ENCODE results near the gene HOXA6. TPM values are rescaled to one million over a fixed set of nuclear protein-coding genes. Genes with fewer than 3 reads are reported as not detected.

Gene HOXA6
- total RNA-seq, 1 donor from 2014 or later, result not detected

DNA sequence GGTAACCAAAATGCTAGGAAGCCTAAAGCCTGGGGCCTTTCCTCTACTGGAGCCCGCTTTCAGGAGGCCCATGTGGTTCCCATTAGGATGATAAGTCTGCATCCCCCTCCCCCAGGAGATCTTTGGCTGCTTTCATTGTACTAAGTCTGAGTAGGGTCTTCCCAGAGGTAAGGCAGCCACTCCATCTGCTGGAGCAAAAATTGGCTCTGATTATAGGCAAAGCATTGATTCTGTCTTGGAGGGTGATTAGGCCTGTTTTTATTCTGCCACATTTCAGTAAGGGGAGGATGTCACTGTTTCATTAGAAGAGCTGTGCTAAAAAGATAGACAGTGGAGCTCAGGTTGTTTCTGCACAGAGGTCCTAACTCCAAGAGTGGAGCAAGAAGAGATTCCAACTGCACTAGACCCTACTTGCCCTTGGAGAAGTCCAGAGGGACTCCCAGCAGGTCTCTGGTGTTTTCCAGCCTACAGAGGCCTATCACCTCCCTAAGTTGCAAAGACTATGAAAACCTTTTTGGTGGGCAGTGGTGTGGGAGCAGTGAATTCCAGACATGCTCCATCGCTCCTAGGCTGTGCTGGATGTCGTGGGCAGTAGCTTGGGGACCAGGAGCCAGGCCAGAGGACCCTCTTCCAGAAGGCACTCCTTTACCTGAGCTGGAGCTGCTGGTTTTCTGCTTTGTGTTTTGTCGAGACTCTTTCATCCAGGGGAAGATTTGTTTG, 37.9 kb downstream of the HOXA6 start:
- no peak overlapping the region for H3K27ac Mint-ChIP-seq
- H3K36me3 Mint-ChIP-seq (ENCODE audit: low read depth), result no peaks in the 10 kb centered on the region
- intact Hi-C loops (cut with micrococcal nuclease), result no loop called here
- H3K27me3 Mint-ChIP-seq (ENCODE audit: insufficient read depth), result peaks cover 9% of the 10 kb centered on the region
- H3K4me1 Mint-ChIP-seq (ENCODE audit: low read depth), result no peaks in the 10 kb centered on the region
- no peak for DNase-seq (ENCODE audit: low spot score)
- no peaks in the 10 kb centered on the region for H3K9me3 Mint-ChIP-seq
- H3K4me3 Mint-ChIP-seq, result no peak overlapping the region

DNA sequence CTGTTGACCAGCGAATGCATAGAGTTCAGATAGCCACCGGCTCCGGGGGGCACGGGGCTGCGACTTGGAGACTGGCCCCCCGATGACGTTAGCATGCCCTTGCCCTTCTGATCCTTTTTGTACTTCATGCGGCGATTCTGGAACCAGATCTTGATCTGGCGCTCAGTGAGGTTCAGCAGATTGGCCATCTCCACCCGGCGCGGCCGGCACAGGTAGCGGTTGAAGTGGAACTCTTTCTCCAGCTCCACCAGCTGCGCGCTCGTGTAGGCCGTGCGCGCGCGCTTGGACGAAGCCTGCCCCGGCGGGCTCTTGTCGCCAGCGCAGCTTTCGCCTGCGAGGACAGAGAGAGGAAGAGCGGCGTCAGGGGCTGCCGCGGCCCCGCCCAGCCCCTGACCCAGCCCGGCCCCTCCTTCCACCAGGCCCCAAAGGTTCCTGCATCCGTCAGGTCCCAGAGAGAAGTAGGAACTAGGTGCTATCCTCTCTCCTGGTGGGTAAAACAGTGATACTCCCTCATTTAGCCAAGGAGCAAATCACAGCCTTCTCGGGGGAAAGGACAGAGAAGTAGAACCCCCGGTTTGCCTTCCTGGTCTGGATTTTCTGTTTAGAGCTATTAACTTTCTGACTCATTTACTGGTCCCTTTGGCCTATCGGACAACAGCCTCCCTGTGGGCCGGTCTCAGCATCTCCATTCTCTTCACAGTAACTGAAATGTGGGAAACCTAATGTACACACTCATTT, 39.0 kb downstream of the HOXA6 start:
- Mint-ChIP-seq H3K9me3 (no peaks in the 10 kb centered on the region), H3K27ac (no peak overlapping the region), H3K4me1 (ENCODE audit: low read depth) (peaks cover 5% of the 10 kb centered on the region), H3K27me3 (ENCODE audit: insufficient read depth) (peaks cover 18% of the 10 kb centered on the region), H3K4me3 (no peak overlapping the region), H3K36me3 (ENCODE audit: low read depth) (no peaks in the 10 kb centered on the region)
- intact Hi-C loops (cut with micrococcal nuclease), result no loop called here
- DNase-seq (ENCODE audit: low spot score), result no peak

DNA sequence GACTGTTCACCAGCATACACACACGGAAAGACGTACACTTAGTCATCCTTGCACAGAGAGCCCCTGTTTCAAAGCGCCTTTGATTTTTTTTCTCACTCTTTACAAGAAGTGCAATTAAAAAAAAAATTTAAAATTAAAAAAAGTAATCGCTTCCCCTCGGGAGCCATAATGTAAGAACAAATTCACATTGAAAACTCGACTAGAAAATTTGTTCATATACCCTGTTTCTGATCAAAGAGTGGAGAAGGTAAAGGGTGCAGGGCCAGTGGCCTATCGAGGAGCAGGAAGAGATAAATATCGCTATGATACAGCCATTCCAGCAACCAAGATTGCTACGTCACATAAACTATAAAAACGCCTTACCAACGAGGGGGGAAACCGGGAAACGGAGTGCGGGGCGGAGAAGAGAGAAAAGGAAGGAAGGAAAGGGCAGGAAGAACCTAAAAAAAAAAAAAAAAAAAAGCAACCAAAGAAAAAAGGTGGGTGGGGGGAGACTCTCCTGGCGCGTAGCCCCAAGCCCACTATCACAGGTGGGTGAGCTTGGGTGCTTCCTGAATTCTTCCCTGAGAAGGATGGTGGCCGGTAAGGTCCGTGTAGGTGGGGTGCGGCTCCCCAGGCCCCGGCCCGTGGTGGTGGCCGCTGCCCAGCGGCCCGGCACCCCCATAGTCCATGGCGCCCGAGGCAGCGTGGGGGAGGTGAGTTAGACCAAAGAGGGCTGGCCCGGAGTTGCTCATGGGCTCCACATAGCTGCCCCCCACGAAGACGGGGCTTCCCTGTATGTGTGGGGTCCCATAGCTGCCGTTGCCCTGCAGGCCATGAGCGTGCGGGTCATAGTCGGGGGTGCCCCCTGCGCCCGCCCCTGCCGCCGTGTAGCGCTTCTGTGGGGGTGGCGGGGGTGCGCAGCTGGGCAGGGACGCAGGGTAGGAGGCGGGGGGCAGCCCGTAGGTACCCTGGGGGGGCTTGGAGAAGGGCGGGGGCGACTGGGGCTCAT, 39.9 kb downstream of the HOXA6 start:
- H3K4me1 Mint-ChIP-seq (ENCODE audit: low read depth), result peaks cover 9% of the 10 kb centered on the region
- DNase-seq (ENCODE audit: low spot score), result no peak
- peaks cover 27% of the 10 kb centered on the region for H3K27me3 Mint-ChIP-seq (ENCODE audit: insufficient read depth)
- no peak overlapping the region for H3K27ac Mint-ChIP-seq
- intact Hi-C loops (cut with micrococcal nuclease), result no loop called here
- H3K4me3 Mint-ChIP-seq, result no peak overlapping the region
- H3K36me3 Mint-ChIP-seq (ENCODE audit: low read depth), result no peaks in the 10 kb centered on the region
- H3K9me3 Mint-ChIP-seq, result no peaks in the 10 kb centered on the region

- H3K36me3 Mint-ChIP-seq (ENCODE audit: low read depth), result no peaks in the 10 kb centered on the region
- H3K27me3 Mint-ChIP-seq (ENCODE audit: insufficient read depth), result peaks cover 33% of the 10 kb centered on the region
- no peaks in the 10 kb centered on the region for H3K9me3 Mint-ChIP-seq
- intact Hi-C loops (cut with micrococcal nuclease), result no loop called here
- H3K4me1 Mint-ChIP-seq (ENCODE audit: low read depth), result peaks cover 13% of the 10 kb centered on the region
- H3K4me3 Mint-ChIP-seq, result no peak overlapping the region
- no peak for DNase-seq (ENCODE audit: low spot score)
- no peak overlapping the region for H3K27ac Mint-ChIP-seq
Measured at GRCh38 chr7:27106901-27107240, 40.7 kb downstream of the HOXA6 start.

- Mint-ChIP-seq H3K36me3 (ENCODE audit: low read depth) (no peaks in the 10 kb centered on the region), H3K4me3 (no peak overlapping the region), H3K27me3 (ENCODE audit: insufficient read depth) (peaks cover 39% of the 10 kb centered on the region), H3K4me1 (ENCODE audit: low read depth) (peaks cover 13% of the 10 kb centered on the region), H3K9me3 (no peaks in the 10 kb centered on the region), H3K27ac (no peak overlapping the region)
- intact Hi-C loops (cut with micrococcal nuclease), result no loop called here
- DNase-seq (ENCODE audit: low spot score), result no peak
Measured at GRCh38 chr7:27106181-27106900, 41.2 kb downstream of the HOXA6 start.

- Mint-ChIP-seq H3K4me1 (ENCODE audit: low read depth) (peaks cover 13% of the 10 kb centered on the region), H3K27ac (no peak overlapping the region), H3K4me3 (no peak overlapping the region), H3K9me3 (no peaks in the 10 kb centered on the region), H3K36me3 (ENCODE audit: low read depth) (no peaks in the 10 kb centered on the region), H3K27me3 (ENCODE audit: insufficient read depth) (peaks cover 47% of the 10 kb centered on the region)
- intact Hi-C loops (cut with micrococcal nuclease), result no loop called here
- no peak for DNase-seq (ENCODE audit: low spot score)
Measured at GRCh38 chr7:27105301-27106031, 42.1 kb downstream of the HOXA6 start.

GRCh38 chr7:27104341-27105058, 43.1 kb downstream of the HOXA6 start:
- H3K4me3 Mint-ChIP-seq, result no peak overlapping the region
- no peaks in the 10 kb centered on the region for H3K9me3 Mint-ChIP-seq
- H3K36me3 Mint-ChIP-seq (ENCODE audit: low read depth), result no peaks in the 10 kb centered on the region
- DNase-seq (ENCODE audit: low spot score), result no peak
- H3K4me1 Mint-ChIP-seq (ENCODE audit: low read depth), result peaks cover 13% of the 10 kb centered on the region
- no peak overlapping the region for H3K27ac Mint-ChIP-seq
- intact Hi-C loops (cut with micrococcal nuclease), result no loop called here
- H3K27me3 Mint-ChIP-seq (ENCODE audit: insufficient read depth), result peaks cover 51% of the 10 kb centered on the region

GRCh38 chr7:27103489-27104226, 43.9 kb downstream of the HOXA6 start:
- peaks cover 59% of the 10 kb centered on the region for H3K27me3 Mint-ChIP-seq (ENCODE audit: insufficient read depth)
- H3K9me3 Mint-ChIP-seq, result no peaks in the 10 kb centered on the region
- peaks cover 3% of the 10 kb centered on the region for H3K36me3 Mint-ChIP-seq (ENCODE audit: low read depth)
- intact Hi-C loops (cut with micrococcal nuclease), result no loop called here
- H3K4me1 Mint-ChIP-seq (ENCODE audit: low read depth), result peaks cover 13% of the 10 kb centered on the region
- no peak overlapping the region for H3K27ac Mint-ChIP-seq
- no peak overlapping the region for H3K4me3 Mint-ChIP-seq
- no peak for DNase-seq (ENCODE audit: low spot score)

DNA sequence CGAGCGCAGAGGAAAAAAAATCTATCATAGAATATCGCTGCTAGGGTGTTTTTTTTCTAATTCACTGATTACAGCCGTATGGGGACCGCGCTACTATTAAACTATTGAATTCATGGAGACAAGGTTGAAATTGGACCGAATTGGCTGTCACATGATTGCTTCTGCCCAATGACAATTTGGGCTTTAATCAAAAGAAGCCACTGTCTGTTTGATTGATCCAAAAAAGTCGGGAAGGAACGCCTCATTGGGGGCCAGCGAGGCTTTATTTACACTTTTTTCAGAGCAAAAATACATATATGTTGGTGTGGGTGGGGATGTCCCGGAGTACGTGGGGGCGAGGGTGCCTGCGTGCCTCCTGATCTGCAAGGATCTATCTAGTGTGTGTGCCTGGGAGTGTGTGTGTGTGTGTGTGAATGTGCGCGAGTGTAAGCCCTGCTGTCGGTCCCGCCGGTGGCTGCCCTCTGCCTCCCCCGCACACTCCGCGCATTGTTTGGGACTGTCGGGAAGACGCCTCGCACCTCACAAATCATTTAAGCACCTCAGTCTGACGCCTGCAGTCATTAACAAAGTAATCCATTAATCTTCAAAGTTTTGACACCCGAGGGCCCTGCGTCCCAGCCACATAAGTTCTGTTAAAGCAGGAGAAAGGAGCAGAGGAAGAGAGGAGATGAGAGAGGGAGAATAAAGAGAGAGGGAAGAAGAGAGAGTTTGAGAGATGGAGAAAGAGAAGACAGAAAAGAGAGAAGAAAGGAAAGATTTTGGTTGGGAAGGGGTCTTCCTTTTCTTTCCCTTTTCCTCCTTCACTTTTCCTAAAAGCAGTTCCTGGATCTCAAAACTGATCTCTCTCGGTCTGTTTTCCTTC, 44.8 kb downstream of the HOXA6 start, which contains the start of gene HOXA2:
HOXA2 (minus strand) TSS at position 103 of the 862 bp plus-strand sequence. CDS start 183 bp downstream, outside the sequence.
- DNase-seq (ENCODE audit: low spot score), result no peak
- peaks cover 13% of the 10 kb centered on the region for H3K4me1 Mint-ChIP-seq (ENCODE audit: low read depth)
- H3K27ac Mint-ChIP-seq, result peak within 1 kb of the TSS; percentile 26
- H3K4me3 Mint-ChIP-seq, result no peak within 1 kb of the TSS
- H3K27me3 Mint-ChIP-seq (ENCODE audit: insufficient read depth), result peaks cover 65% of the 10 kb centered on the region
- intact Hi-C loops (cut with micrococcal nuclease), result no loop called here
- peaks cover 3% of the 10 kb centered on the region for H3K36me3 Mint-ChIP-seq (ENCODE audit: low read depth)
- no peaks in the 10 kb centered on the region for H3K9me3 Mint-ChIP-seq

- DNase-seq (ENCODE audit: low spot score), result no peak
- Mint-ChIP-seq H3K4me1 (ENCODE audit: low read depth) (peaks cover 17% of the 10 kb centered on the region), H3K4me3 (no peak overlapping the region), H3K36me3 (ENCODE audit: low read depth) (peaks cover 3% of the 10 kb centered on the region), H3K27ac (no peak overlapping the region), H3K9me3 (no peaks in the 10 kb centered on the region), H3K27me3 (ENCODE audit: insufficient read depth) (peaks cover 71% of the 10 kb centered on the region)
- intact Hi-C loops (cut with micrococcal nuclease), result no loop called here
Measured at GRCh38 chr7:27101957-27102580, 45.5 kb downstream of the HOXA6 start.

All from activated T-helper 1 cell treated with anti-CD3 and anti-CD28 coated beads, Interleukin-12 subunit alpha, Interleukin-12 subunit beta, Interleukin-2, Interleukin-4 antibody, amounts not matched to agents 30 ng/mL and 10 ng/mL and 1 ng/mL, durations not matched to agents 14 hours and 24 hours and 36 hours (primary cell).